SK-N-SH (cell line): ENCODE measurements around the gene SLC24A1. TPM values are rescaled to one million over a fixed set of nuclear protein-coding genes. Genes with fewer than 3 reads are reported as not detected.

Experiments used
- CTCF ChIA-PET: fragments of 300-600, 350-600 bp; formaldehyde crosslinking; extraction: SDS; loops from one replicate; lab custom pipeline; 2021; lab: Yijun Ruan, JAX
- POLR2A ChIA-PET: fragments of 350-600 bp; sonication (Branson Sonifier 250); formaldehyde crosslinking; extraction: SDS; loops from one replicate; lab custom pipeline; 2020; ENCODE audit warnings: antibody characterized with exemption, inconsistent platforms; lab: Yijun Ruan, JAX
- DNase-seq: peaks from one replicate; pipeline ENCODE4 v3.0.0; 2012
- H2AFZ ChIP-seq: fragments of 200-600 bp; sonication (generic); 2 replicates; pipeline ENCODE4 v1.8.1; 2016; ENCODE audit warnings: antibody characterized with exemption, mild to moderate bottlenecking, low read depth
- H3F3A ChIP-seq: fragments of 200-600 bp; sonication (generic); replicated peaks from 2 replicates; pipeline ENCODE3; 2016; ENCODE audit warnings: antibody characterized with exemption, mild to moderate bottlenecking; ENCODE audit not compliant: insufficient read depth
- H3K27ac ChIP-seq, 2 experiments: fragments of 200-500 bp in 1 of 2; fragments of 200-600 bp in 1 of 2; sonication (Bioruptor generic) in 1 of 2; sonication (generic), shearing (Covaris generic) in 1 of 2; 2 replicates each; pipeline versions ENCODE4 v1.5.1 to v1.6.1; 2014 to 2016; ENCODE audit warnings: low read depth in 2 of 2, inconsistent platforms in 1 of 2, low read length in 1 of 2, mild to moderate bottlenecking in 1 of 2, mixed read lengths in 1 of 2
- H3K27me3 ChIP-seq: fragments of 200-600 bp; sonication (generic), shearing (Covaris generic); 2 replicates; pipeline ENCODE4 v1.6.1; 2016; ENCODE audit warnings: mixed run types; ENCODE audit not compliant: insufficient read depth
- H3K36me3 ChIP-seq, 2 experiments: fragments of 200-500 bp in 1 of 2; fragments of 200-600 bp in 1 of 2; sonication (Bioruptor generic) in 1 of 2; sonication (generic) in 1 of 2; replicated peaks in 1 of 2; 2 replicates each; pipeline versions ENCODE3 to v1.5.1; 2014 to 2016; ENCODE audit warnings: low read length in 1 of 2, mild to moderate bottlenecking in 1 of 2; ENCODE audit not compliant: insufficient read depth in 2 of 2, control insufficient read depth in 1 of 2
- H3K4me1 ChIP-seq, 2 experiments: fragments of 200-500 bp in 1 of 2; fragments of 200-600 bp in 1 of 2; sonication (Bioruptor generic) in 1 of 2; sonication (generic), shearing (Covaris generic) in 1 of 2; 2 replicates each; pipeline versions ENCODE4 v1.5.1 to v1.6.1; 2014 to 2016; ENCODE audit warnings: low read depth in 1 of 2, low read length in 1 of 2, mixed run types in 1 of 2; ENCODE audit not compliant: insufficient read depth in 2 of 2, control insufficient read depth in 1 of 2
- H3K4me2 ChIP-seq: fragments of 200-600 bp; sonication (generic), shearing (Covaris generic); 2 replicates; pipeline ENCODE4 v1.6.1; 2017; ENCODE audit warnings: mixed run types
- H3K4me3 ChIP-seq, 2 experiments: fragments of 200-500 bp in 1 of 2; fragments of 200-600 bp in 1 of 2; sonication (Bioruptor generic) in 1 of 2; sonication (generic), shearing (Covaris generic) in 1 of 2; 2 replicates each; pipeline versions ENCODE4 v1.5.1 to v1.8.1; 2014 to 2016; ENCODE audit warnings: low read depth in 2 of 2, inconsistent platforms in 1 of 2, low read length in 1 of 2, mild to moderate bottlenecking in 1 of 2, mixed read lengths in 1 of 2, moderate library complexity in 1 of 2
- H3K79me2 ChIP-seq: fragments of 200-600 bp; sonication (generic); 2 replicates; pipeline ENCODE4 v1.8.1; 2017; ENCODE audit warnings: mild to moderate bottlenecking; ENCODE audit not compliant: insufficient read depth
- H3K9ac ChIP-seq: fragments of 200-600 bp; sonication (generic); 2 replicates; pipeline ENCODE4 v1.6.1; 2017; ENCODE audit warnings: mixed run types
- H3K9me2 ChIP-seq: fragments of 200-600 bp; sonication (generic); 2 replicates; pipeline ENCODE4 v1.6.1; 2017; ENCODE audit warnings: mixed run types
- H3K9me3 ChIP-seq: fragments of 200-600 bp; sonication (generic); 2 replicates; pipeline ENCODE4 v1.6.1; 2017; ENCODE audit warnings: mixed run types, mild to moderate bottlenecking, moderate library complexity
- H4K20me1 ChIP-seq: fragments of 200-600 bp; sonication (generic); 2 replicates; pipeline ENCODE4 v1.6.1; 2017; ENCODE audit warnings: mild to moderate bottlenecking, mixed run types; ENCODE audit not compliant: insufficient read depth
- CTCF ChIP-seq: fragments of 200-600 bp; sonication (generic); IDR thresholded peaks from 2 replicates; pipeline ENCODE4 v1.6.1; 2017; ENCODE audit warnings: antibody characterized with exemption, mild to moderate bottlenecking, moderate library complexity
- ELF1 ChIP-seq: IDR thresholded peaks from 2 replicates; pipeline ENCODE4 v1.4.0; 2012
- EP300 ChIP-seq, 2 experiments: IDR thresholded peaks; 2 replicates each; pipeline versions ENCODE4 v1.4.0 to v1.6.1; 2012; ENCODE audit warnings: borderline replicate concordance in 1 of 2, low read depth in 1 of 2, low read length in 1 of 2
- FOSL2 ChIP-seq: IDR thresholded peaks from 2 replicates; pipeline ENCODE4 v1.4.0; 2012; ENCODE audit warnings: low read depth, mild to moderate bottlenecking, moderate library complexity, borderline replicate concordance
- FOXJ3 ChIP-seq: sonication (generic); formaldehyde crosslinking; IDR thresholded peaks from 2 replicates; pipeline ENCODE4 v1.5.1; 2020; ENCODE audit warnings: mild to moderate bottlenecking, missing genetic modification reagents
- FOXM1 ChIP-seq: IDR thresholded peaks from 2 replicates; pipeline ENCODE4 v1.4.0; 2012; ENCODE audit warnings: low read depth, mild to moderate bottlenecking
- MXI1 ChIP-seq: IDR thresholded peaks from 2 replicates; pipeline ENCODE4 v1.6.1; 2012; ENCODE audit warnings: mild to moderate bottlenecking, low read depth, low read length, improper control_type of control experiment
- NFIC ChIP-seq: IDR thresholded peaks from 2 replicates; pipeline ENCODE4 v1.4.0; 2012; ENCODE audit warnings: borderline replicate concordance
- RAD21 ChIP-seq: IDR thresholded peaks from 2 replicates; pipeline ENCODE4 v1.6.1; 2012; ENCODE audit warnings: mild to moderate bottlenecking, low read length
- RCOR1 ChIP-seq: fragments of 150-350 bp; IDR thresholded peaks from 2 replicates; pipeline ENCODE4 v1.6.1; 2017; ENCODE audit warnings: antibody characterized with exemption, low read length
- REST ChIP-seq: IDR thresholded peaks from 2 replicates; pipeline ENCODE4 v1.6.1; 2012; ENCODE audit warnings: mild to moderate bottlenecking, low read depth, low read length, moderate library complexity
- RXRA ChIP-seq: IDR thresholded peaks from 2 replicates; pipeline ENCODE4 v1.4.0; 2012; ENCODE audit warnings: low read depth, mild to moderate bottlenecking, borderline replicate concordance
- SIN3A ChIP-seq: IDR thresholded peaks from 2 replicates; pipeline ENCODE4 v1.6.1; 2012; ENCODE audit warnings: low read depth, mild to moderate bottlenecking, low read length, moderate library complexity, borderline replicate concordance
- TAF1 ChIP-seq: IDR thresholded peaks from 2 replicates; pipeline ENCODE4 v1.6.1; 2012; ENCODE audit warnings: low read depth, mild to moderate bottlenecking, low read length, moderate library complexity, borderline replicate concordance
- TCF12 ChIP-seq: IDR thresholded peaks from 2 replicates; pipeline ENCODE4 v1.4.0; 2012
- TEAD4 ChIP-seq: IDR thresholded peaks from 2 replicates; pipeline ENCODE4 v1.4.0; 2012; ENCODE audit warnings: mild to moderate bottlenecking, borderline replicate concordance; ENCODE audit not compliant: insufficient read depth
- USF1 ChIP-seq: IDR thresholded peaks from 2 replicates; pipeline ENCODE4 v1.4.0; 2012; ENCODE audit warnings: low read depth, borderline replicate concordance
- USF2 ChIP-seq: fragments of 150-350 bp; IDR thresholded peaks from 2 replicates; pipeline ENCODE4 v1.6.1; 2017; ENCODE audit warnings: antibody characterized with exemption, low read length, low read depth, borderline replicate concordance
- YY1 ChIP-seq: IDR thresholded peaks from 2 replicates; pipeline ENCODE4 v1.4.0; 2012; ENCODE audit warnings: low read depth, mild to moderate bottlenecking
- ZBTB33 ChIP-seq: IDR thresholded peaks from 2 replicates; pipeline ENCODE4 v1.4.0; 2012; ENCODE audit warnings: low read depth, borderline replicate concordance
- polyA plus RNA-seq, 3 experiments: library from polyadenylated mRNA; depleted of rRNA; stranded (reverse); fragments of >200 nt; gene quantifications; 2 replicates each; pipeline ENCODE4 v1.2.3, GENCODE V29; 2012

Gene SLC24A1
- polyA plus RNA-seq, 1 of the 3 experiments (the other 2 are of a cell fraction): 7.7 TPM

GRCh38 chr15:65623103-65623502, 1.4 kb downstream of the SLC24A1 start:
- Histone ChIP-seq H3K27ac (no peak overlapping the region), H3K27me3 (no peaks in the 10 kb centered on the region), H3K9me3 (no peaks in the 10 kb centered on the region), H3K4me3 (no peak overlapping the region), H4K20me1 (no peaks in the 10 kb centered on the region), H3K36me3 (peaks cover 0 to 12% of the 10 kb centered on the region in 2 experiments), H3F3A (no peaks in the 10 kb centered on the region), H3K4me1 (peaks cover 0 to 4% of the 10 kb centered on the region in 2 experiments; a peak in 2 of 4 replicates), H3K9ac (no peak overlapping the region), H2AFZ (no peak overlapping the region), H3K4me2 (no peak overlapping the region), H3K9me2 (no peaks in the 10 kb centered on the region), H3K79me2 (no peaks in the 10 kb centered on the region)
- ChIA-PET CTCF (interaction anchor here (1.3 to 3.5 kb wide), 2 partner anchors 15 to 27 kb away, joined by 3 to 19 read pairs; no protein-coding TSS in a partner anchor), POLR2A (interaction anchor here (2.0 kb wide), 1 partner anchor 12 kb away, joined by 8 read pairs; the partner anchor contains the start of gene INTS14)
- no peak for TF ChIP-seq CTCF
- TF ChIP-seq EP300 (IDR thresholded peaks at IDR 0.05; ENCODE audit: borderline replicate concordance in 1 of 2, low read depth in 1 of 2, low read length in 1 of 2): no peak
- no peak for TF ChIP-seq FOSL2
- TF ChIP-seq ELF1: no peak
- TF ChIP-seq YY1: no peak
- no peak for TF ChIP-seq USF1
- no peak for TF ChIP-seq FOXJ3 (CRISPR knock-in tag)
- TF ChIP-seq TCF12: no peak
- TF ChIP-seq FOXM1: no peak
- TF ChIP-seq RCOR1: no peak
- no peak for TF ChIP-seq REST
- no peak for TF ChIP-seq RAD21
- TF ChIP-seq NFIC: no peak
- no peak for TF ChIP-seq TEAD4
- TF ChIP-seq SIN3A: no peak
- TF ChIP-seq ZBTB33: no peak
- TF ChIP-seq RXRA: no peak
- no peak for TF ChIP-seq TAF1
- TF ChIP-seq MXI1: no peak
- no peak for TF ChIP-seq USF2
- no peak for DNase-seq
